Mammary epithelial cell (primary cell): ENCODE measurements around the gene TMEM236.

Experiments used
- EZH2 ChIP-seq: IDR thresholded peaks from 2 replicates; pipeline ENCODE4 v1.6.1; 2012; ENCODE audit warnings: low read length, inconsistent platforms, borderline replicate concordance
- TF ChIP-seq, protein P1 (sequence below), 2 donors: IDR thresholded peaks in 1 of 2; conservative IDR thresholded peaks in 1 of 2; 2 replicates each; pipeline ENCODE4 v1.5.1; 2011 to 2012; ENCODE audit warnings: inconsistent platforms in 2 of 2, low read length in 2 of 2, mild to moderate bottlenecking in 2 of 2, control low read depth in 1 of 2, low read depth in 1 of 2; ENCODE audit not compliant: insufficient read depth in 1 of 2; ENCODE audit errors: extremely low read depth in 1 of 2

DNA sequence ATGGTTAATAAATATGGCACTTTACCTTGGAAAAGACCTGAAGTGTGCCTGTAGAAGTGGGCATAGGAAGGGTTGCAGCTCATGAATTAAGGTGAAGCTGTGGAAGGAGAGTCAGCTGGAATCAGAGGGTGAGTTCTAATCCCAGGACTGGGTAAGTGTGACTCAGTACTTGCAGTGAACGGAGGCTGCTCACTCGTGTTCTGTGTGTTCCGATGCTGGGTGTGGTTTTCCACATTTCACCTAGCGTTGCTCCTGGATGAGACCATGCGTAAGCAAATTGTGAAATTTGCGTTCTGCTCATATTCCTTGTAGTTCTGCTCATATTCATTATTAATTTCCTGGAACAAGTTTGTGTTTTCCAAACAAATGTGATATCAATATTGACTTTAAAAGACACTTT is 22.4 kb upstream of the TMEM236 start:
- TF ChIP-seq, protein P1, sequence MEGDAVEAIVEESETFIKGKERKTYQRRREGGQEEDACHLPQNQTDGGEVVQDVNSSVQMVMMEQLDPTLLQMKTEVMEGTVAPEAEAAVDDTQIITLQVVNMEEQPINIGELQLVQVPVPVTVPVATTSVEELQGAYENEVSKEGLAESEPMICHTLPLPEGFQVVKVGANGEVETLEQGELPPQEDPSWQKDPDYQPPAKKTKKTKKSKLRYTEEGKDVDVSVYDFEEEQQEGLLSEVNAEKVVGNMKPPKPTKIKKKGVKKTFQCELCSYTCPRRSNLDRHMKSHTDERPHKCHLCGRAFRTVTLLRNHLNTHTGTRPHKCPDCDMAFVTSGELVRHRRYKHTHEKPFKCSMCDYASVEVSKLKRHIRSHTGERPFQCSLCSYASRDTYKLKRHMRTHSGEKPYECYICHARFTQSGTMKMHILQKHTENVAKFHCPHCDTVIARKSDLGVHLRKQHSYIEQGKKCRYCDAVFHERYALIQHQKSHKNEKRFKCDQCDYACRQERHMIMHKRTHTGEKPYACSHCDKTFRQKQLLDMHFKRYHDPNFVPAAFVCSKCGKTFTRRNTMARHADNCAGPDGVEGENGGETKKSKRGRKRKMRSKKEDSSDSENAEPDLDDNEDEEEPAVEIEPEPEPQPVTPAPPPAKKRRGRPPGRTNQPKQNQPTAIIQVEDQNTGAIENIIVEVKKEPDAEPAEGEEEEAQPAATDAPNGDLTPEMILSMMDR (conservative IDR thresholded peaks at IDR 0.05 in 1 of 2, IDR thresholded peaks at IDR 0.05 in 1 of 2; ENCODE audit: extremely low read depth in 1 of 2, insufficient read depth in 1 of 2, low read depth in 1 of 2, low read length in 2 of 2), result no peak
- TF ChIP-seq EZH2, result no peak
